Ovary (tissue), 3 donors: Measurements from ENCODE around the gene NPHP3.

Experiments
- CTCF ChIP-seq, 3 donors: fragments of 450-650 bp in 2 of 3; fragments of 200-600 bp in 1 of 3; IDR thresholded peaks; one replicate each; pipeline versions ENCODE4 v1.5.1 to v1.8.0; 2016 to 2022; ENCODE audit warnings: antibody characterized with exemption in 3 of 3, mild to moderate bottlenecking in 1 of 3
- EP300 ChIP-seq: sonication (generic); formaldehyde crosslinking; IDR thresholded peaks from one replicate; pipeline ENCODE4 v1.6.1; 2017; ENCODE audit warnings: antibody characterized with exemption
- POLR2A ChIP-seq: fragments of 450-650 bp; IDR thresholded peaks from one replicate; pipeline ENCODE4 v1.6.1; 2017; ENCODE audit warnings: antibody characterized with exemption, mild to moderate bottlenecking, moderate library complexity
- donor health status: DM: no; HTN: no; CAD: no.

GRCh38 chr3:132665230-132665745 is 56.9 kb downstream of the NPHP3 start:
- TF ChIP-seq POLR2A, result no peak
- TF ChIP-seq CTCF (IDR thresholded peaks at IDR 0.05), result no peak
- no peak for TF ChIP-seq EP300
